A673 (cell line): ENCODE results near the gene ZCCHC13. TPM values are rescaled to one million over a fixed set of nuclear protein-coding genes. Genes with fewer than 3 reads are reported as not detected.

Source experiments
- BruUV-seq: library from RNA; stranded (reverse); fragments of 400-500 nt; replicated peaks from 2 replicates; lab custom pipeline; 2021; lab: Mats Ljungman, UMichigan
- CTCF ChIA-PET: fragments of 300-600 bp; sonication (Branson Sonifier 250); formaldehyde crosslinking; loops from one replicate; lab custom pipeline; 2022; ENCODE audit warnings: antibody characterized with exemption; lab: Charles Lee
- POLR2A ChIA-PET: fragments of 300-600 bp; sonication (Branson Sonifier 250); formaldehyde crosslinking; loops from one replicate; lab custom pipeline; 2022; ENCODE audit warnings: antibody characterized with exemption; ENCODE audit not compliant: low non-redundant PET; lab: Charles Lee
- DNase-seq: peaks from one replicate; pipeline ENCODE4 v3.0.0-alpha.2; 2015; ENCODE audit warnings: low spot score
- H3K27ac ChIP-seq: fragments of 200-600 bp; sonication (generic); 2 replicates; pipeline ENCODE4 v1.5.1; 2016; ENCODE audit warnings: mixed run types, low read depth, mild to moderate bottlenecking, mixed read lengths, antibody characterized with exemption, low read length; ENCODE audit not compliant: poor library complexity, severe bottlenecking
- H3K27me3 ChIP-seq: fragments of 200-600 bp; sonication (generic); replicated peaks from 2 replicates; pipeline ENCODE4 v1.6.1; 2017; ENCODE audit warnings: mixed run types, low read depth, mild to moderate bottlenecking, mixed read lengths, antibody characterized with exemption, low read length; ENCODE audit not compliant: insufficient read depth, poor library complexity
- H3K36me3 ChIP-seq: fragments of 200-600 bp; sonication (generic); 2 replicates; pipeline ENCODE4 v1.6.1; 2016; ENCODE audit warnings: mixed run types, mild to moderate bottlenecking, mixed read lengths, antibody characterized with exemption, low read length; ENCODE audit not compliant: insufficient read depth, poor library complexity, severe bottlenecking
- H3K4me1 ChIP-seq: fragments of 200-600 bp; sonication (generic); 2 replicates; pipeline ENCODE4 v1.6.1; 2017; ENCODE audit warnings: mixed run types, mild to moderate bottlenecking, mixed read lengths, antibody characterized with exemption, low read length; ENCODE audit not compliant: insufficient read depth, poor library complexity, severe bottlenecking
- H3K4me3 ChIP-seq: fragments of 200-600 bp; sonication (generic); 2 replicates; pipeline ENCODE4 v1.5.1; 2016; ENCODE audit warnings: low read depth, mixed run types, mild to moderate bottlenecking, mixed read lengths, low read length; ENCODE audit not compliant: poor library complexity, severe bottlenecking
- H3K9me3 ChIP-seq: fragments of 200-600 bp; sonication (generic); 2 replicates; pipeline ENCODE4 v1.6.1; 2016; ENCODE audit warnings: mixed run types, low read depth, mild to moderate bottlenecking, mixed read lengths, antibody characterized with exemption, low read length; ENCODE audit not compliant: poor library complexity, severe bottlenecking
- EZH2 ChIP-seq: fragments of 200-600 bp; sonication (generic); IDR thresholded peaks from 2 replicates; pipeline ENCODE4 v1.6.1; 2017; ENCODE audit warnings: borderline replicate concordance, low read depth, mild to moderate bottlenecking, mixed read lengths, antibody characterized with exemption, low read length; ENCODE audit not compliant: poor library complexity, severe bottlenecking
- intact Hi-C: fragments of 100-400 bp; cut with micrococcal nuclease; formaldehyde crosslinking; loops from one replicate; pipeline ENCODE4 v1.10.0; 2022; ENCODE audit not compliant: unreplicated experiment
- microRNA-seq: library from miRNA; unstranded; fragments of <30 nt; microRNA quantifications from one replicate; pipeline ENCODE4 v1.2.0, GENCODE V29; 2021
- total RNA-seq: library from RNA; stranded (reverse); gene quantifications from 2 replicates; pipeline ENCODE4 v1.2.3, GENCODE V29; 2021
- TF ChIP-seq, protein P1 (sequence below): fragments of 300-800, 200-600 bp; sonication (generic); conservative IDR thresholded peaks from 2 replicates; pipeline ENCODE4 v1.5.1; 2017; ENCODE audit warnings: low read depth, mild to moderate bottlenecking, antibody characterized with exemption, low read length, moderate library complexity, mixed read lengths

ZCCHC13 gene
- total RNA-seq, 1 experiment from 2014 or later: not detected

DNA sequence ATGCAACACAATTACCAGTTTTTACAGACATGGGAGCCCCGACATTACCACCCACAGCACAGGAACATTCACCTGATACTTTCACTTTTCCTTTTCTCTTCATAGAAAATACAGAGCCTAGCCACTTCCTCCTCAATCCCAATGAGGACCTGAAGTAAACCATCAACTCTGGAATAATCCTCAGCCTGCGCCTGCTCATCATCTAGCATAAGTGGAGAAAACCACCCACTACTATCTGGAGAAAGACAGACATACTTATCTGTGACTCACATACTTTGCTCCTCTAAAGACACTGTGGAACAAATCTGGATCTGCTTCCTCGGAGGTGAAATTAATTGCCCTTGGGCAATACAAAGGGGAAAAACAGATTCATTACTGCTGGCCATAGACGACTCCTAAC, 47.8 kb downstream of the ZCCHC13 start:
- Histone ChIP-seq H3K9me3 (no peaks in the 10 kb centered on the region), H3K4me3 (no peak overlapping the region), H3K27ac (no peak overlapping the region), H3K36me3 (no peaks in the 10 kb centered on the region), H3K4me1 (no peaks in the 10 kb centered on the region), H3K27me3 (no peaks in the 10 kb centered on the region)
- ChIA-PET POLR2A (no interaction called here), CTCF (no interaction called here)
- no peak for DNase-seq
- BruUV-seq: no TSS peak
- TF ChIP-seq EZH2: no peak
- TF ChIP-seq, protein P1, sequence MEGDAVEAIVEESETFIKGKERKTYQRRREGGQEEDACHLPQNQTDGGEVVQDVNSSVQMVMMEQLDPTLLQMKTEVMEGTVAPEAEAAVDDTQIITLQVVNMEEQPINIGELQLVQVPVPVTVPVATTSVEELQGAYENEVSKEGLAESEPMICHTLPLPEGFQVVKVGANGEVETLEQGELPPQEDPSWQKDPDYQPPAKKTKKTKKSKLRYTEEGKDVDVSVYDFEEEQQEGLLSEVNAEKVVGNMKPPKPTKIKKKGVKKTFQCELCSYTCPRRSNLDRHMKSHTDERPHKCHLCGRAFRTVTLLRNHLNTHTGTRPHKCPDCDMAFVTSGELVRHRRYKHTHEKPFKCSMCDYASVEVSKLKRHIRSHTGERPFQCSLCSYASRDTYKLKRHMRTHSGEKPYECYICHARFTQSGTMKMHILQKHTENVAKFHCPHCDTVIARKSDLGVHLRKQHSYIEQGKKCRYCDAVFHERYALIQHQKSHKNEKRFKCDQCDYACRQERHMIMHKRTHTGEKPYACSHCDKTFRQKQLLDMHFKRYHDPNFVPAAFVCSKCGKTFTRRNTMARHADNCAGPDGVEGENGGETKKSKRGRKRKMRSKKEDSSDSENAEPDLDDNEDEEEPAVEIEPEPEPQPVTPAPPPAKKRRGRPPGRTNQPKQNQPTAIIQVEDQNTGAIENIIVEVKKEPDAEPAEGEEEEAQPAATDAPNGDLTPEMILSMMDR: no peak
- intact Hi-C loops: no loop called here

DNA sequence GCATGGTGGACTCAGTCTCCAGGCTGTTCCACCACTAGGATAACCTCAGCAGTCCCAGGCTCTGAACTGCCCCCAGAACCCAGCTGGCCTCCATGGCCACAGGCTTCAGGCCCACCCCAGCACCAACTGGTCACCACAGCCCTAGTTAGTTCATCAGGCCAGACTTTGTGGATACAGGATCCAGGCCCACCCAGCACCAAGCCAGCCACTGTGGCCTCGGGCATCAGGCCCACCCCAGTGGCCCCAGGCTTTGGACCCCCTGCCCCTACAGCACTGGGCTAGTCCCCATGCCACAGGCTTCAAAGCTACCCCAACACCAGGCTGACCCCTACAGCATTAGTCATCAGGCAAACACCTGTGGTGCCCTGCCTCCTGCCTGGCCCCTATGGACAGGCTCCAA, 50.0 kb downstream of the ZCCHC13 start:
- no peaks in the 10 kb centered on the region for H3K27me3 ChIP-seq
- ChIA-PET CTCF (no interaction called here), POLR2A (interaction anchor here (0.5 kb wide), 1 partner anchor 211 kb away, joined by 3 read pairs; no protein-coding TSS in a partner anchor)
- no peaks in the 10 kb centered on the region for H3K4me1 ChIP-seq
- H3K36me3 ChIP-seq: no peaks in the 10 kb centered on the region
- no peak for DNase-seq
- intact Hi-C loops: no loop called here
- H3K9me3 ChIP-seq: no peaks in the 10 kb centered on the region
- no TSS peak for BruUV-seq
- H3K4me3 ChIP-seq: no peak overlapping the region
- H3K27ac ChIP-seq: no peak overlapping the region
- TF ChIP-seq EZH2: no peak
- TF ChIP-seq, protein P1: no peak

Small RNA genes within 50 kb of the gene (microRNA-seq; reads per million reads assigned to microRNA genes)
- 1,250 reads per million, percentile 83 among the genes with 10 or more reads in this experiment for gene MIR374A
- 20.8 reads per million, percentile 43 among the genes with 10 or more reads in this experiment for gene MIR545

Other genes with a start within 250 kb of the ZCCHC13 start
- gene SLC16A2, start 117.3 kb downstream of the ZCCHC13 start, total RNA-seq: 17.8 and 24.7 TPM in 2 replicates